Measurements from ENCODE around the gene OSBP2. TPM values are rescaled to one million over a fixed set of nuclear protein-coding genes. Genes with fewer than 3 reads are reported as not detected.

The OSBP2 gene
- total and polyA plus RNA-seq, 12 donors, result 0.84 to 20.1 (median 13.2) TPM

DNA sequence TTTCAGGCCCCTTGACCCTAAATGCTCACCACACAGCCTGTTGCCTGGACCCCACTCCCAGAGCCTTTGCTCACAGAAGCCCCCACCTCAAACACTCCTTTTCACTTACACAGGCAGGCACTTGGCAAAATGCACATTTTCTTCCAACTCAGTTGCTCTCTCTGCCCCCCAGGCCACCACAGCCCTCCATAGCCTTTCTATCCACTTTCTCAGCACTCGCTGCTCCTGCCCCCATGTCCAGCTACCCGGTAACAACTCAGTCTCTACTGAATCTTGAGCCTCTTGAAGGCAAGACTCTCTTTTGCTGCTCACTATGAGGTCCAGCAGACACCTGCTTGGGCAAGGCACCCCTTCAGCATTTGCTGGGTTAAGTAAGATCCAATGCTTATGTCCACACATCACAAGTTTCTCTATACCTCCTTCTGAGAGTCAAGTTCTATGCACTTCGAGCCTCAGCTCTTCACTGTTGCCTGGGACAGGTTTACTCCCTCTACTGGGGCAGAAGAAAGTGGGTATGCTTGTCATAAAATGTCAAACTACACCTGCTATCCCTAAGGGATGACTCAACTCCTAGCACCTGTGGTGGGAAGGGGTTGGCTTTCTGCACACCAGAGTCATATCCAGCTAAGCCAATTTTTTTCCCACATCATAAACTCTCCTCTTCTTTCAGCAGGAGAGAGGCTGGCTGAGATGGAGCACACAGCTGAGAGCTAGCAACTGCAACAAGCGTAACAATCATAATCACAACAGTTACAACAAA, 237.0 kb downstream of the OSBP2 start:
- H3K27ac ChIP-seq, result no peak overlapping the region
- no peak for ATAC-seq
- WGBS, 2 donors, result 95 to 98% methylated on average over 4 of the region's 4 CpGs

GRCh38 chr22:30932661-30933060, 238.0 kb downstream of the OSBP2 start:
- Histone ChIP-seq H3K4me1 (no peaks in the 10 kb centered on the region), H3K27me3 (no peaks in the 10 kb centered on the region), H3K9me3 (no peaks in the 10 kb centered on the region), H3K36me3 (peaks cover 3 to 100% (median 86%) of the 10 kb centered on the region in 9 donors), H3K27ac (no peak overlapping the region), H3K4me3 (no peak overlapping the region)
- TF ChIP-seq, protein P1, sequence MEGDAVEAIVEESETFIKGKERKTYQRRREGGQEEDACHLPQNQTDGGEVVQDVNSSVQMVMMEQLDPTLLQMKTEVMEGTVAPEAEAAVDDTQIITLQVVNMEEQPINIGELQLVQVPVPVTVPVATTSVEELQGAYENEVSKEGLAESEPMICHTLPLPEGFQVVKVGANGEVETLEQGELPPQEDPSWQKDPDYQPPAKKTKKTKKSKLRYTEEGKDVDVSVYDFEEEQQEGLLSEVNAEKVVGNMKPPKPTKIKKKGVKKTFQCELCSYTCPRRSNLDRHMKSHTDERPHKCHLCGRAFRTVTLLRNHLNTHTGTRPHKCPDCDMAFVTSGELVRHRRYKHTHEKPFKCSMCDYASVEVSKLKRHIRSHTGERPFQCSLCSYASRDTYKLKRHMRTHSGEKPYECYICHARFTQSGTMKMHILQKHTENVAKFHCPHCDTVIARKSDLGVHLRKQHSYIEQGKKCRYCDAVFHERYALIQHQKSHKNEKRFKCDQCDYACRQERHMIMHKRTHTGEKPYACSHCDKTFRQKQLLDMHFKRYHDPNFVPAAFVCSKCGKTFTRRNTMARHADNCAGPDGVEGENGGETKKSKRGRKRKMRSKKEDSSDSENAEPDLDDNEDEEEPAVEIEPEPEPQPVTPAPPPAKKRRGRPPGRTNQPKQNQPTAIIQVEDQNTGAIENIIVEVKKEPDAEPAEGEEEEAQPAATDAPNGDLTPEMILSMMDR (IDR thresholded peaks at IDR 0.05), result no peak
- 93 to 96% methylated on average over 16 of the region's 16 CpGs for WGBS, 2 donors
- intact Hi-C loops (cut with DNase I), result no loop called here
- no peak for ATAC-seq
- DNase-seq, result no peak

More for the DNA sequence above, 237.0 kb downstream of the OSBP2 start:
- Histone ChIP-seq H3K4me3 (no peak overlapping the region), H3K27me3 (no peaks in the 10 kb centered on the region), H3K4me1 (no peaks in the 10 kb centered on the region), H3K36me3 (peaks cover 4 to 100% (median 84%) of the 10 kb centered on the region in 9 donors), H3K9me3 (no peaks in the 10 kb centered on the region)
- intact Hi-C loops (cut with DNase I), result no loop called here
- no peak for DNase-seq
- TF ChIP-seq, protein P1 (IDR thresholded peaks at IDR 0.05), result no peak

DNA sequence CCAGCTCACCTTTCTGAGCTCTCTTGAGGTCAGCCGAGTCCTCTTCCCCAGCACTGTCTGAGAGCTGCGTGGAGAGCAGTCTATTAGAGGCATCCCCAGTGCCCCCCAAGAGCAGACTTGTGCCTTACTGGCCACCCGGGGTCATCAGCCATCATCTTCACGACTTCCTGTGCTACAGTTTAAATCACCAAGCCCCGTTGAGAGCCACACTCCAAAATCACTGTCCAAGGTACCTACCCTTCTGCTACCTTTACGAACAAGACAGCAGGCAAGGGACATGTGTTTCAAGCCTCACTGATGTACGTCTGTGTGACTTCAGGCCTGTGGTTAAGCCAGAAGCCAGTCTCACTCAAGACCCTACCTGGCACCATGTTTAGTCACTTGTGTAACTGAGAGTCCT, 238.8 kb downstream of the OSBP2 start:
- no peak for ATAC-seq
- no peaks in the 10 kb centered on the region for H3K4me1 ChIP-seq

DNA sequence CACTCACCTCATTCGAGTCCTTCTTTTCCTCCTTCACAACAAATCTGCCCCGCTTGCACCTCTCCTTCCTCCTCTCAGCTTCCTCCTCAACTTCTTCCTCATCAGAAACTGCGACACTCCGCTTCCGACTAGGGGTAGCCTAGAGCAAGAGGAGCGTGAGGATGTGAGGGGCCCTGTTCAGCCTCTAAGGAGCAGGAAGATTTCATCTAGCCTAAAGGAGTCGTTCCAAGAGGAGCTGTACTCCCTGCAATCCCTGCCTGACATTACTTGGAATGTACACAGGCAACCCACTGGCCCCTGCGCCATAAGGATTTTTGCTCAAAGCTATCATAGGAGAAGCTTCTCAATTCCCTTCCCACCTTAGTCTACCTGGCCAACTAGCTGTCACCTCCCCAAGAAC, 239.4 kb downstream of the OSBP2 start:
- H3K27ac ChIP-seq, result no peak overlapping the region
- ATAC-seq (no peak), DNase-seq (no peak)
- H3K4me3 ChIP-seq, result no peak overlapping the region
- 97% methylated on average over 8 of the region's 8 CpGs for WGBS, 2 donors
- no peaks in the 10 kb centered on the region for H3K27me3 ChIP-seq
- H3K36me3 ChIP-seq, result peaks cover 0 to 100% (median 85%) of the 10 kb centered on the region in 9 donors
- no peaks in the 10 kb centered on the region for H3K9me3 ChIP-seq
- intact Hi-C loops (cut with DNase I), result no loop called here
- TF ChIP-seq, protein P1 (IDR thresholded peaks at IDR 0.05), result no peak
- no peaks in the 10 kb centered on the region for H3K4me1 ChIP-seq

More for the DNA sequence above, 238.8 kb downstream of the OSBP2 start:
- intact Hi-C loops (cut with DNase I), result no loop called here
- no peaks in the 10 kb centered on the region for H3K9me3 ChIP-seq
- DNase-seq, result no peak
- 74 to 87% methylated on average over 7 of the region's 7 CpGs for WGBS, 2 donors
- H3K27me3 ChIP-seq, result no peaks in the 10 kb centered on the region
- H3K27ac ChIP-seq, result no peak overlapping the region
- TF ChIP-seq, protein P1 (IDR thresholded peaks at IDR 0.05), result no peak
- H3K4me3 ChIP-seq, result no peak overlapping the region
- peaks cover 0 to 100% (median 86%) of the 10 kb centered on the region in 9 donors for H3K36me3 ChIP-seq
